DND-41 (cell line): ENCODE data around the gene MBD3L5.

Source experiments
- ATAC-seq: fragments of 200-7000 bp; cut with Tn5 transposase; 3 replicates; pipeline ENCODE4 v1.9.1; 2021; ENCODE audit warnings: low read depth; ENCODE audit not compliant: insufficient read depth
- DNase-seq: peaks from one replicate; pipeline ENCODE4 v3.0.0-alpha.2; 2020
- H2AFZ ChIP-seq: 2 replicates; pipeline ENCODE4 v1.6.0; 2012; ENCODE audit warnings: low read depth, low read length
- H3K27ac ChIP-seq: 2 replicates; pipeline ENCODE4 v1.5.1; 2012; ENCODE audit warnings: low read length, inconsistent platforms
- H3K27me3 ChIP-seq: fragments of 200-600 bp; sonication (generic); 2 replicates; pipeline ENCODE4 v1.6.0; 2012; ENCODE audit warnings: low read length, mild to moderate bottlenecking, inconsistent platforms; ENCODE audit not compliant: insufficient read depth, poor library complexity
- H3K36me3 ChIP-seq: 2 replicates; pipeline ENCODE4 v1.5.1; 2012; ENCODE audit warnings: low read length, inconsistent platforms; ENCODE audit not compliant: insufficient read depth
- H3K4me1 ChIP-seq: 2 replicates; pipeline ENCODE4 v1.5.1; 2012; ENCODE audit warnings: mild to moderate bottlenecking, low read length; ENCODE audit not compliant: insufficient read depth
- H3K4me2 ChIP-seq: 2 replicates; pipeline ENCODE4 v1.6.0; 2012; ENCODE audit warnings: mild to moderate bottlenecking, moderate library complexity, low read length, inconsistent platforms; ENCODE audit not compliant: insufficient read depth
- H3K4me3 ChIP-seq, 2 experiments: fragments of 200-600 bp in 1 of 2; shearing (Covaris generic) in 1 of 2; 2 replicates each; pipeline ENCODE4 v1.5.1; 2012 to 2016; ENCODE audit warnings: inconsistent platforms in 2 of 2, low read length in 2 of 2, mild to moderate bottlenecking in 2 of 2, low read depth in 1 of 2, moderate library complexity in 1 of 2
- H3K79me2 ChIP-seq: 2 replicates; pipeline ENCODE4 v1.6.0; 2012; ENCODE audit warnings: low read length, inconsistent platforms; ENCODE audit not compliant: insufficient read depth
- H3K9ac ChIP-seq: 2 replicates; pipeline ENCODE4 v1.6.0; 2012; ENCODE audit warnings: low read depth, mild to moderate bottlenecking, inconsistent platforms, low read length, moderate library complexity
- H3K9me3 ChIP-seq: 2 replicates; pipeline ENCODE4 v1.5.1; 2012; ENCODE audit warnings: low read length, moderate library complexity, mild to moderate bottlenecking, inconsistent platforms; ENCODE audit not compliant: insufficient read depth, severe bottlenecking
- H4K20me1 ChIP-seq: 2 replicates; pipeline ENCODE4 v1.6.0; 2012; ENCODE audit warnings: low read length; ENCODE audit not compliant: insufficient read depth
- CTCF ChIP-seq: IDR thresholded peaks from 2 replicates; pipeline ENCODE4 v1.5.1; 2012; ENCODE audit warnings: borderline replicate concordance, low read length, moderate library complexity, mild to moderate bottlenecking; ENCODE audit not compliant: poor library complexity, severe bottlenecking; ENCODE audit errors: extremely low read depth
- EZH2 ChIP-seq: IDR thresholded peaks from 3 replicates; pipeline ENCODE4 v1.6.1; 2012; ENCODE audit warnings: borderline replicate concordance, low read depth, mild to moderate bottlenecking, moderate library complexity, low read length, inconsistent platforms; ENCODE audit not compliant: severe bottlenecking

MBD3L5 gene

GRCh38 chr19:7004313-7004931 lies 26.0 kb upstream of the MBD3L5 start:
- Histone ChIP-seq H3K4me2 (no peak overlapping the region), H2AFZ (0 out of 2 replicates have a peak overlapping the region, but pooled peaks have one; percentile 39), H3K27me3 (no peaks in the 10 kb centered on the region), H3K4me1 (peaks cover 2% of the 10 kb centered on the region; the same call in 1 of the 2 replicates), H3K4me3 (no peak overlapping the region), H3K36me3 (no peaks in the 10 kb centered on the region), H4K20me1 (no peaks in the 10 kb centered on the region), H3K79me2 (no peaks in the 10 kb centered on the region), H3K9me3 (no peaks in the 10 kb centered on the region), H3K27ac (no peak overlapping the region), H3K9ac (no peak overlapping the region)
- ATAC-seq, result peak; percentile 54; the same call in 1 of the 3 replicates
- TF ChIP-seq CTCF (peak; percentile 75), EZH2 (no peak)
- peak; percentile 20 for DNase-seq

- ATAC-seq, result no peak
- H3K4me2 ChIP-seq, result no peak overlapping the region
- H3K36me3 ChIP-seq, result no peaks in the 10 kb centered on the region
- no peaks in the 10 kb centered on the region for H3K27me3 ChIP-seq
- no peak overlapping the region for H3K4me3 ChIP-seq
- H4K20me1 ChIP-seq, result no peaks in the 10 kb centered on the region
- H3K27ac ChIP-seq, result no peak overlapping the region
- TF ChIP-seq CTCF, result no peak
- TF ChIP-seq EZH2, result no peak
- no peak overlapping the region for H2AFZ ChIP-seq
- peaks cover 2% of the 10 kb centered on the region; the same call in 1 of the 2 replicates for H3K4me1 ChIP-seq
- no peak for DNase-seq
- H3K9me3 ChIP-seq, result no peaks in the 10 kb centered on the region
- H3K9ac ChIP-seq, result no peak overlapping the region
- no peaks in the 10 kb centered on the region for H3K79me2 ChIP-seq
Measured at GRCh38 chr19:7006135-7006704, 24.2 kb upstream of the MBD3L5 start.

GRCh38 chr19:7007859-7008258 lies 22.5 kb upstream of the MBD3L5 start:
- Histone ChIP-seq H3K27me3 (no peaks in the 10 kb centered on the region), H3K4me3 (no peak overlapping the region), H3K9ac (no peak overlapping the region), H4K20me1 (no peaks in the 10 kb centered on the region), H3K4me2 (no peak overlapping the region), H3K27ac (no peak overlapping the region), H3K9me3 (no peaks in the 10 kb centered on the region), H3K36me3 (no peaks in the 10 kb centered on the region), H3K4me1 (peaks cover 2% of the 10 kb centered on the region; the same call in 1 of the 2 replicates), H3K79me2 (no peaks in the 10 kb centered on the region), H2AFZ (no peak overlapping the region)
- ATAC-seq (no peak), DNase-seq (no peak)
- TF ChIP-seq EZH2, result no peak
- TF ChIP-seq CTCF, result no peak
